ENCODE measurements around the gene ASAP2.

The ASAP2 gene

DNA sequence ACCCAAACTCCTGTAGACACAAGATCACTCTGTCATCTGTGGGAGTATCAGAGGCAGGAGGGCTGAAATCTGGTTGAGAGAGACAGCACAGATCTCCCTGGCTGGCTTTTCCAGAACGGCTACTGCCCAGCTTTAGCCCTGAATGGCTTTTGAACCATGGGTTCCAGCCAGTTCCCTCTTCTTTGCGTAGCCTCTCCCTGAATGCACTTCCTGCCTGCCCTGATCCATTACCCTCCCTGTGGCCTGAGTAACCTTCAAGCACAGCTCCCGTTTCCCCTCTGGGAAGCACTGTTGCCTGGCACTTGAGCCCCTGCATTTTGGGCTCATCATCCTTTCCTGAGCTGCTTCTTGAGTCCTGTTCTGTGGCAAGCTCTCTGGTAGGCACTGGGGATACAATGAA is 68.8 kb downstream of the ASAP2 start:
- no peak for DNase-seq (ENCODE audit: low spot score)

DNA sequence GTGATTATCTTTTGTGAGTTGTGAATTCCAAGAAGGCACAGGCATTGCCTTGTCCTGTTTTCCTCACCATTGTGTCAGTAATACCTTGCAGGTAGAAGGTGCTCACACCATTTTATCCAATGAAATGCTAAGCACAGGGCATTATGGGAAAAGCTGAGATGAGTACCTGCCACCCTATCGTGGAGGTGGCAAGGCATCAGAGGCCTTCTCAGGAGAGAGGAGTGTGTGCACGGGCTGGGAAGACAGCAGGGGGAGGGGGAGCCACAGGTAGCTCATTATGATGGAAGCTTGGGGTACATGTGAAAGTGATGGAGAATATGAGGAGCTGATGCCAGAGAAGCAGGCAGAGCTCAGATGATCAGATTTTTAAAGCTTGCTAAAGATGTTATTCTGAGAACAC is 69.5 kb downstream of the ASAP2 start:
- no peak for DNase-seq (ENCODE audit: low spot score)

DNA sequence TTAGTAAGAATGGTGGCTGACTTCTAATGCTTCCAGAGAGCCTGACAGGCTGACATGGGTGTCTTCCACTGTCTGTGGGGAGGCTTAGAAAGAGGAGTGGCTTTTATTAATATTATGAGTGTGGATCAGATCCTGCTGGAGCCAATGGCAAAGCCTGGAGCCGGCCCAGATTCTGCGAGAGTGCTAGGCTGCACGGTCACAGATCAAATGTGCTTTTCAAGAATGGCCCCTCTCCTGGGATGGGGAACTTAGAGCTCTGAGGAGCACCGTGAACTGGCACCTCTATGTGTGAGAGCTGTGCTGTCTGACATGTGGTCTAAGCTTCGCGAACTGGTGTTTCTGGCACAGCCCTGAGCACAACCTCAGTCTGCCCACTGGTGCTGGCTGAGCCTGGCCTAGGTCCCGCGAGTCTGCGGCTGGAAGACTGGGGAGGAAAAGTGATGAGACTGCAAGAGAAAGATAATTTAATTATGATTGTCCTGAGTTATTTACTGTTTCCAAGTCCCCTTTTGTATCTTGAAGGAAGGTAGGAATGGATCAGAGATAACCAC is 70.4 kb downstream of the ASAP2 start:
- DNase-seq (ENCODE audit: low spot score), result no peak

DNA sequence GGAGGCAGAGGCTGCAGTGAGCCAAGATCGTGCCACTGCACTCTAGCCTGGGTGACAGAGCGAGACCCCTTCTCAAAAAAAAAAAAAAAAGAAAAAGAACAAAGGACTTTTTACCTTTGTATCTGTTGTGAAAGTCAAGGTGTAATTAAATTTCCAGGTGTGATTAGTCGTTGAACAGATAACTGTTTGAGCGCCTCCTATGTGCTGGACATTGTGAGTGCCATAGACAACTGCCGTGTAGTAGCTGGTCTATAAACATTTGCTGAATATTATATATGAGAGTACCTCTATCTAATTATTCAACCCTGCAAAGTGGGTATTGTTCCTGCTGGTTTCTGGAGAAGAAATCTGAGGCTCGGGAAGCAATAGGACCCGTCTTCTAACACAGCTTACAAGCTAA is 71.8 kb downstream of the ASAP2 start:
- DNase-seq (ENCODE audit: low spot score), result no peak

DNA sequence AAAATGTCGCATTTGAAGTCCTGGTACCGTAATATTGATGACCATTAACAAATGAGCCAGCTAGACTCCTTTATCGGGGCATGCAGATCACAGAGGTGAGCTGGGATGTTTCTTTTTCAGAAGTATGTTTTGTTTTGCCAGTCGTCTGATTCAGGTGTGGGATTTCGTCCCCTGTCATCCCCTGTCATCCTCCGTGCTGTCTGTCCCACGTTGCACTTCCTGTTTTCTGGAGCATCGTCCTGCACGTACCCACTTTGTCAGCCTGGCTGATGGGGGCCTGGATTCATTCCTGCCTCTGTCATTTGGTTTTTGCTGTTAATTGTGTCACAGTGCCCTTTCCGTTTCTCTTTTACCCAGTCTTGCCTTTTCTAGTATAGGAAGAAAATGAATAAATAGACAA is 72.8 kb downstream of the ASAP2 start:
- DNase-seq (ENCODE audit: low spot score), result no peak

DNA sequence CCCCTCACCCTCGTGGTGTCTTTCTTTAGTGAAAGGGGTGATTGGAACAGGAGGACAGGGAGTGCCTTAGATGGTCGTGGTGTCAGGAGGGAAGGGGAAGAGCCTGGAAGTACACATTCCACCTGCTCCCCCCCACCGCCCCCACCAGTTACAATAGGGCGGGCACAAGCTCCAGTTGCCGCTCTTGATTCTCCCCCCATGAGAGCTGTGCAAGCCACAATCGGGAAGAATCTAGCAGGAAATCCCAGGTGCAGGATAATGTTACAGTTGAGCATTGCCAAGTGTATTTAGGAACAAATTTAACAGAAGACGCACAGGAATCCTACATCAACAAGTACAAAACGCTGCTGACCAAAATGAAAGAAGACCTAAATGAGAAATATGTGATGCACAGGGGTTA is 73.6 kb downstream of the ASAP2 start:
- DNase-seq (ENCODE audit: low spot score), result no peak

DNA sequence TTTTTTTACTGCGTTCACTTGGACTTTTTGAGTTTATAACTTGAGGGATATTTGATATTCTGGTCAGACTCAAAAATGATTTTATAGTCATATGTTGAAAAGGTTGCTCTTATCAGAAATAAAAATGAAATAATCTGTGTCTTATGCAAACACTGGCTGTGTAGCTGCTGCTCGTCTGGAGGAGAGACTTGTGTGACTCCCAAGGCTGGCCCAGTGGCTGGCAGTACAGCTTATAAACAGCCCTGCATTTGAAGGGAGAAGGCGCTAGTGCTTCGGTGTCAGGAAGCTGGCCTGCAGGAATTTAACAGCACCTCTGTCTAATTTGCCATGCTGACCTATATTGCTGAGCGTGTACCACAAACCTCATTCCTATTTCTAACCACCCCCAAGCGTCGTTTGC is 74.5 kb downstream of the ASAP2 start:
- no peak for DNase-seq (ENCODE audit: low spot score)

DNA sequence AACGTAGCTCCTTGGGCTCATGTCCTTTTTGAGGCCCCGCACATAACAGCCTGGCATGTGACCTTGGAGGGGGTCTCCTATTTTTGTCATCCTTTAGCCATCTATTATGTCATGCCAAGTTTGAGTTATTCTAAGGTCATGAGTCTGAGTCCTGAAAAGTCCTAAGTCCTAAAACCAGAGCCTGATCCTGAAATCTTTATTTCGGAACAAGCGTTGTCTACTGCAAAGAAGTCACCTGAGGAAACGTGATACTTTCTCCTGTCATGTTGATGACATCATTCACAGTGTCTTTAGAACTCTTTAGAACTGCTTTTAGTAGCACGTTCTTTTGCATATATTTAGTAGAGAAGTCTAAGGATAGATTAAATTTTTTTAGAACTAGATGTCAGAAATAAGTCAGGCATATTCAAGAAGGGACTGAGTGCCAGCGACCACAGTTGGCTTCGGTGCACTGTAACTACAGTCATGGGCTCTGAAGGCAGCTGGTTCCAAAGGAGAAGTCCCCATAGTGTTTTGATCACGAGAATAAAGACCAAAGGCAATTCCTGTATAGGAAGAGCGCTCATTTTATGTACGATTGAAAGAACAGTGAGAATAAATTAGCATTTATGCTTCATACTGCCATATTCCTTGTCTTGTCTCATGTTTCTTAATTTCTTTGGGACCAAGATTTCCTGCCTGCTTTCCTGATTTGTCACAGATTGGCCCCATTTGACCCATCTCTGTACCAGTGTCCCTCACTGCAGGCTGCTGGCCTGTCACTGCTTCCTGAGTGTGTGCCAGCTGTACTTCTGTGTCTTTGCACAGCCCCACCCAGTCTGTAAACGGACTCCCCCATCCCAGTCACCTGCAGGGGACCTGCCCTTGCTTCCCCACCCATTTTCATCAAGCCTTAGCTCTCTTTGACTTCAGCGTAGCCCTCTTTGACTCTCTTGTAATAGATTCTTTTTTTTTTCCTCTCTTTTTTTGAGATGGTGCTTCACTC is 75.8 kb downstream of the ASAP2 start:
- DNase-seq (ENCODE audit: low spot score), result no peak

DNA sequence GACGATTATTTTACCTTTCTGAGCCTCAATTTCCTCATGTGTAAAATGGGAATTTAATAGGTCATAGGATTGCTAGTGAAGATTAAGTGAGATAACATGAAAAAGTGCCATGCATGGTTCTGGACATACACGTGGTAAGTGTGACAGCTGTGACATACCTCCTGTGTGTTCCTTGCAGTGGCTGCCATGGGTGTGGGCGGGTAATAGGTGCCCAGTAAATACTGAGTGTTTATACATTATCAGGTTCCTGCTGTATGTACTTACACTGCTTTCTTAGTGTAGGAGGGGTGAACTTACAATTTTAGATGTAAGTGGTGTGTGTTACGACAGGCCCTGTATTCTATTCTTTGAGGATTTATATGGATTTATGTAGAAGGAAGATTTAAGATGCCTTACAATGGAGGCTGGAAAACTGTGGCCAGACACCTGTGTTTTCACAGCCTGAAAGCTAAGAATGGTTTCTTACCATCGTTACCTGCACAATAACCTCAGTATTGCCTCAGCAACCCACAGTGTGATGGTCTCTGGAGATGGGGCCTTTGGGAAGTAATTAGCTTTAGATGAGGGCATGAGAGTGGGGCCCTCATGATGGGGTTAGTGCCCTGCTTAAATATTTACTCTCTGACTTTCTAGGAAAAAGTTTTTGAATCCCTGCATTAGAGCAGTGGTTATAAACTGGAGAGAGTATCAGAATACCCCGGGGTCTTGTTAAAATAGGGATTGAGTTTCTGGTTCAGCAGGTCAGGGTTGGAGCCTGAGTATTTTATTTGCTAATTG is 78.1 kb downstream of the ASAP2 start:
- no peak for DNase-seq (ENCODE audit: low spot score)

DNA sequence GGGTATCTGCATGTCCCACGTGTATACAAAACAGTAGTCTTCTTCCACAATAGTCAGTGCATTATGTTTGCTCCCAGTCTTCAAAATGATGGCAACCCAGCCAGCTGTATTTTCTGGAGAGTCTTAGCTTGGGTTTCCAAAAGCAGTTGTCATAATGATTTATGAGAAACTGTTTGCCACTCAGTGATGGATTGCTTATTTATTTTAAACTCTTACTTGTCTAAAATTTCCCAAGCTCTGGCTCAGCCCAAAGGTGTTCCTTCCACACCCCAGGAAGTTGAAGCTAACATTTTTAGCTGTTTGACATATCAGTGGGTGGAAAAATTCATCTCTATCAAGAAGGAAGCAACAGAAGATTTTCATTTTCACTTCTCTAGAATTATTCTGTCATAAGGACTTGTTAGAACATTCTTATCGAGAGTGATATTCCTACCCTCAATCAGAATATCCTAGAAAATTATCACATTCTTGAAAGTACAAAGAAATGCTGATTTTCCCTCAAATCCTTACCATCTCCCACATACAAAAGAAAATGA is 78.8 kb downstream of the ASAP2 start:
- DNase-seq (ENCODE audit: low spot score), result no peak

DNA sequence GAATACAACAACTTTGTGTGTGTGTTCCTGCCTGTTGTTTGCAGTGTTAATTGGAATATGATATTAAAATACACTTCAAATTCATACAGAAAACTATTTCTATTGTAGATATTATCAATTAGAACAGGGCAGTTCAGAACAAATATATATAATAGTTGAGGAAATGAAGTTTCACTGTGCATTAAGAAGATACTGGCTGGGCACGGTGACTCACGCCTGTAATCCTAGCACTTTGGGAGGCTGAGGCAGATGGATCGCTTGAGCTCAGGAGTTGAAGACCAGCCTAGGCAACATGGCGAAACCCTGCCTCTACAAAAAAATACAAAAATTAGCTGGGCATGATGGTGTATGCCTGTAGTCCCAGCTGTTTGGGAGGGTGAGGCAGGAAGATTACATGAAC is 79.3 kb downstream of the ASAP2 start:
- DNase-seq (ENCODE audit: low spot score), result no peak

DNA sequence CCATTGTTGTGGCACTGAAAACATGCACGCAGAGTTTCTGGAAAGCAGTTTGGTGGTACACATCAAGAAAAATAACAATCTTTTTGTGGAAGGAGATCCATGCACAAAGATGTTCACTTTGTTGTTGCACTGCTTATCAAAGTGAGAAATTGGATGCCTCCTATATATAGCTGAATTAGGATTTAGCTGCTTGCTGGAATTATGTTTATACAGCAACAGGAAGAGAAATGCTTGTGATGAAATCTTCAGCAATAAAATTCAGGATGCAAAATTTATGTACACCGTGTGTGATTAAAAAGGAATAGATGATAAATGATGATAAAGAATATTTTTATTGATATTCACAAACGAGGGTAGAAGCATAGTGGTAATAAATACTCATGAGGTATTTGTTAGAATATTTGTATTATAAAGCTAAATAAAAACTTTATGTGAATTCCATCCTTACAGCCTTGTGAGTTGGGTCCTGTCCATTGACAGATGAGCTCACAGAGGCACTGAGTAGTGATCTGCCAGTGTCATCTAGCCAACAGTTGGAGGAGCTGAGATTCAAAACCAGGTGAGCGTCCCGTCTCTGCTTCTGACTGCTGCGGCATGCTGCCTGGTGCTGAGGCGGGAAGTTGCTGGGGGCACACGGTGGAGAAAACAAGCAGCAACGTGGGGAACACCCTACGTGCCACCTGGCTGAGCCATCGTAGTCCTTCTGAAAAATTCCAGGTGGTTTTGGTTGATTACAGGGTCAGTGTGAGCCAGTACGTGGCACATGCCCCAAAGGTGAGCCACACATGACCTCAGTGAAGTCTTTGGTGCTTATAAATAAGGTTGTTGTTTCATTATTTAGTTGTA is 80.2 kb downstream of the ASAP2 start:
- no peak for DNase-seq (ENCODE audit: low spot score)

DNA sequence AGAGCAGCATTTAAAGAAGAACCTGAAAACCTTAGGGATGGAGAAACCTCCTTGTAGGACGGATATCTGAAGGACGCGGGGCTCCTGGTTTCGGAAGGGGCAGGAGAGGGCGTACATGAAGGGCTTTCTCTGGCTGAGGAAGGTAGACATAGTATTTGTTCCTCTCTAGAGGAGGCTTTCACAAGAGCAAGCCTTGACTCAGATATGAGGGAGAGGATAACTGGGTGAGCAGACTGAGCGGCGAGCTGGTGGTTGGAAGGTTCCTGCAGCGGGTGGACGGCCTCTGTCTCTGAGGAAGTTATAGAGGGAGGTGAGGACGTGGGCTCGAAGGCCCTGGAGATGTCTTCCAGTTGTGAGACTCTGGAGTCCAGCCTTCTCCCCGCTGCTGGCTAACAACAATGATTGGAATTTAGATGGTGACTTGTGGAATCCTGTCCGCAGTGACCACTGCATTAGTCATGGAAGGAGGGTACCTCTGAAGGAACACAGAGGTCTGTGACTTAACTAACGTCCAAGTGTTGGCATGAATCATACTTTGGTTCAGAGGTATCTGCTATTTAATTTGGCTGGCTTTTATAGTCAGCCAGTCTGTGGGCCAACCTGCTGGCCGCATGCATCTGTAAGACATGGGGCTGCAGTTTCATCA is 80.9 kb downstream of the ASAP2 start:
- peak; percentile 92 for DNase-seq (ENCODE audit: low spot score)

DNA sequence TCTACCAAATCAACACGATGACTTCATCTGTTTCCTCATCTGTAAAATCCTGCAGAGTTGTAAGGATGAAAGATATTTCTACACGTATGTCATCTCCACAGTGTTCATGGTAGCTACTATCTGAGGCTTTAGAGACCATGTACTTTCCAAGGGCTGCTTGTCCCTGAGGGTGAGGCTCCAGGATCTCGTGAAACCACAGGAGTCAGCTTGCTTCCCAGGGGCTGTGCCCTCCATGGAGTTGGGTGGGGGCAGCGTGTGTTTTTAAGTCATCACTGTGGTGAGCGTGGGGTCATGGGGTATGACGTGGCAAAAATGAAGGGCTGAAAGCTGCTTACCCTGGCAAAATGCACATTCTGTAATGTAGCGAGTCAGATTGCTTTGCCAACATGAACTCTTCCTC is 81.6 kb downstream of the ASAP2 start:
- peak; percentile 59 for DNase-seq (ENCODE audit: low spot score)

DNA sequence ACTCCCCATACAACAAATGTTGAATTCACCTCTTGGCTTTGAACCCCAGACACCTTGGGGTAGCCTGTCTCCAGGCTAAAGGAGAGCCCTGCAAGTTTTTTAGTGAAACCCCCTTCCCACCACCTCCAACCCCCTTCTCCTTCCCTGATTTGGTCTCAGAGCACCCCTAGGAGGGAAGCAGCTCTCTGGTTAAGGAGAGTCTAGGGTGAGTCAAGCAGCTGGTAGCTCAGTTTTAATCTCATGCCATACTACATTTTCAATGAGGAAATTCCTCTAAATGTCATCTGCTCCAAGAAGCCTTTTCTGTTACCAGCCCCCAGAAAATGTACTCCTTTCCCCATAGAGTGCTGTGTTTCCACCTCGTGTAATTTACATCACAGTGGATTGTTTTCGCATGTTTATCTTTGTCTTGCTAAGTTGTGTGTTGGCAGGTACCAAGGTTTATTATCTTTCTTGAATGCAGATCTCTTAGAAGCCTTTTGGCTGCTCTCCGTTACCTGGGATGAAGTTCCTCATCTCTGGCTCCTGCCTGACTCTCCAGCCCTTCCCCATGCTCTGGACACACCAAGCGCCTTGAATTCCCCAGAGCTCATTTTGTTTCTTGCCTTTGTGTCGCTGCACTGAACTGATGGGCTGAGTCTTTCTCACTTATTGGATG is 82.2 kb downstream of the ASAP2 start:
- DNase-seq (ENCODE audit: low spot score), result peak; percentile 31

DNA sequence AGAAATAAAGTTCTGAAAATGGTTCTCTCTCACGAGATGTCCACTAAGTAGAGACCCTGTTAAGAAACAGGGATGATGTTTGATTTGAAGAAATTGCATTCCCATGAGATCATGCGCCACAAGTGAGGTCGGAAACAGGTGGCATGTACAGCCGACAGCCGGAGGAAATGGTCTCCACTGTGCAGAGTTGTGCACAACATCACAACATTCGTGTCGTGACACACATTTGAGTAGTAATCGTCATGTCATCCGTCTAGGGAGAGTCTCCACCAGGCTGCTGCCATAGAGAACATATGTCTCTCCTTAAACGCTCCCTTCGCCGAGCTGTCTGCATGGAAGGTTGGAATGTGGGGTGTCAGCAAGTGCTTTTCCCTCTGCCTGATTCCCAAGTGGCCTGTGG is 84.7 kb downstream of the ASAP2 start:
- no peak for DNase-seq (ENCODE audit: low spot score)

DNA sequence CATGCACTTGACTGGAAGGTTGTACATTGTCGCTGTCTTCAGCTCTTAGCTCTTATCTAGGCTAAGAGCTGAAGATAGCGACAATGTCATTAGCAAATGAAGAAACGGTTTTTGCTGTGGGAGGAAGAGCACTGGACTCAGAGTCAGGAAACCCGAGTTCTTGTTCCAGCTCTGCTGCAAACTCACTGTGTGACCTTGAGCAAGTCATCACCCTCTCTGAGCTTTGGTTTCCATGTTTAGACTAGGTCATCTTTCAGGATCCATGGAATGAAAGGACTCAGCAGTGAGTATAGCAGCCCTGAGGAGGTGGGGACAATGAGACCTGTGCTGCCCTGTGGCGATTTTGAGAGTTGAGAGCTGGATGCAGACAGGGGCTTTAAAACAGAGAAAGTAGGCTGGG is 85.3 kb downstream of the ASAP2 start:
- no peak for DNase-seq (ENCODE audit: low spot score)

DNA sequence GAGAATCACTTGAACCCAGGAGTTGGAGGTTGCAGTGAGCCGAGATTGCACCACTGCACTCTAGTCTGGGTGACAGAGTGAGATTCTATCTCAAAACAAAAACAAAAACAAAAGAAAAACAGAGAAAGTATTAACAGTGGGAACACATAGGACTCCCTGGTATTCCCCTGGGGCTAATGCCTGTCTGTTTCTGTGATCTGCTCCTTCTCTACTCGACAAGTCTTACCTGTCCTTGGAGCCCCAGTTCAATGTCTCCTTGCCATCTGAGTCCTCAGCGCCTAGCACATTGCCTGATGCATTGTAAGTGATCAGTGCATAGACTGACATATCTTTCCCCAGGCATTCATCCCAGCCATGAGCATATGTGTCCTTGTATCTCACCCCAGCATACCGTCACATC is 85.8 kb downstream of the ASAP2 start:
- no peak for DNase-seq (ENCODE audit: low spot score)

DNA sequence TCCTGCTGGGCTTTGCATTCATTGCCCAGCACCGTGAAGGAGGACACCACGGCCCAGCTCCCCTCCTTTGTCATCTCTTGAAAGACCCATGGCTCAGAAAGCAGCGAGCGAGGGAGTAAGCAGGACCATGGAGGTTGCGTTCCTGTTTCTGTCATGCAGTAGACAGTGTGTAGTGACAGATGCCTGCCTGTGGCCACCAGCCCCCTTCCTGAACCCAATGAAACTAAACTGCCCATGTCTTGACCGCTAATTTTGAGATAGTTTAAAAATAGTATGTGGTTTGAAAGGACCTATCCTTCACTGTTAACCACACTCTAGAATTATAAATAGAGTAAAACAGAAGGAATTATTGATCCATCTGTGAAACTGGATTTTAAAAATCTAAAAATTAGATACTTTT is 88.2 kb downstream of the ASAP2 start:
- DNase-seq (ENCODE audit: low spot score), result no peak

DNA sequence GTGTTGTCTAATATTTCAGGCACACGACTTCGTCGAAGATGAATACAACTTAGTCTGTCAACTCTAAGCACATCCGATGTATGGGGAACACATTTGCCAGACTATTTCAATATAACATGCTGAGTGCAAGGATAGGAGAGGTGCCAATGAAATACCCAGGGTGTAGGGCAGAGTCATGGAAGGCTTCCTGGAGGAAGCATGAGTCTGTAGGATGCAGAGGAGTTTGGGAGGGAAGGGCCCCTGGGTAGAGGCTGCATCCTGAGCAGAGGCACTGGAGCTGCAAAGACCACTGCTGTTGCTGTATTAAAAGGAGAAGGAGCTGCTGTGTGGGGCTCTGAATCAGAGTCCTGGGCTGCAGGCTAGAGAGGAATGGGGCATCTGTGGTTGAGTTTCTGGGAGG is 89.9 kb downstream of the ASAP2 start:
- no peak for DNase-seq (ENCODE audit: low spot score)

DNA sequence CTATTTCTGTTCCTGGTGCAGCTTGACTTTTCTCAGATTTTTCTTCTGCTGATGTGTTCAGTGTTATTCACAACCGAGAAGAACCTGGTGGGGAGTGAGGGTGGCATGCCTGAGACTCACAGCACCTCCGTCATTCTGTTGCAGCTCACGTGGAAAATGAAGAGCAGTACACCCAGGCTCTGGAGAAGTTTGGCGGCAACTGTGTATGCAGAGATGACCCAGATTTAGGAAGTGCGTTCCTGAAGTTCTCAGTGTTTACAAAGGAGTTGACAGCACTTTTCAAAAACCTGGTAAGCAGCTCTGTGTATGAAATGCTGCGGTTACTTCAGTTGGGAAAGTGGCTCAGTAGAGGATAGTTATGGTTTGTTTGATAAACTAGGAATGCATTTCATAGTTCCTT is 90.5 kb downstream of the ASAP2 start:
- peak; percentile 27 for DNase-seq (ENCODE audit: low spot score)

All from AG08396 (cell line).